T-helper 2 cell (primary cell): Measurements from ENCODE around the gene FCN1.

Experiments used
- DNase-seq, 5 experiments: peaks; one replicate each; pipeline versions ENCODE4 v3.0.0 to v3.0.0-alpha.2; 2012 to 2022

The FCN1 gene

GRCh38 chr9:134950386-134951210, 32.9 kb upstream of the FCN1 start:
- no peak for DNase-seq

- DNase-seq: no peak
These were observed 32.1 kb upstream of the FCN1 start for GRCh38 chr9:134949681-134950385.

- DNase-seq: no peak
These were observed 30.4 kb upstream of the FCN1 start for GRCh38 chr9:134948149-134948548.

GRCh38 chr9:134947265-134947955, 29.7 kb upstream of the FCN1 start:
- no peak for DNase-seq

GRCh38 chr9:134946663-134947062, 29.0 kb upstream of the FCN1 start:
- DNase-seq: no peak

GRCh38 chr9:134945509-134946275, 28.0 kb upstream of the FCN1 start:
- no peak for DNase-seq

GRCh38 chr9:134944916-134945315, 27.2 kb upstream of the FCN1 start:
- no peak for DNase-seq

- no peak for DNase-seq
These were observed 26.7 kb upstream of the FCN1 start for GRCh38 chr9:134944351-134944802.

GRCh38 chr9:134943836-134944235, 26.1 kb upstream of the FCN1 start:
- DNase-seq: no peak

GRCh38 chr9:134943411-134943810, 25.7 kb upstream of the FCN1 start:
- DNase-seq: no peak

GRCh38 chr9:134942788-134943184, 25.1 kb upstream of the FCN1 start:
- no peak for DNase-seq

GRCh38 chr9:134942011-134942787, 24.5 kb upstream of the FCN1 start:
- no peak for DNase-seq

GRCh38 chr9:134940236-134941208, 22.8 kb upstream of the FCN1 start:
- no peak for DNase-seq

- no peak for DNase-seq
These were observed 22.1 kb upstream of the FCN1 start for GRCh38 chr9:134939836-134940235.

- no peak for DNase-seq
These were observed 21.5 kb upstream of the FCN1 start for GRCh38 chr9:134939080-134939733.

- no peak for DNase-seq
These were observed 20.8 kb upstream of the FCN1 start for GRCh38 chr9:134938346-134939079.

- no peak for DNase-seq
These were observed 20.0 kb upstream of the FCN1 start for GRCh38 chr9:134937566-134938345.

GRCh38 chr9:134937164-134937555, 19.4 kb upstream of the FCN1 start:
- no peak for DNase-seq
